NB4 (cell line): ENCODE measurements around the gene ZC3H13.

Source experiments
- CTCF ChIP-seq: IDR thresholded peaks from one replicate; pipeline ENCODE4 v1.5.1; 2012; ENCODE audit warnings: low read depth, low read length
- MAX ChIP-seq: IDR thresholded peaks from 2 replicates; pipeline ENCODE4 v1.6.1; 2011; ENCODE audit warnings: low read depth, low read length
- POLR2A ChIP-seq: IDR thresholded peaks from 2 replicates; pipeline ENCODE4 v1.6.1; 2011; ENCODE audit warnings: mild to moderate bottlenecking; ENCODE audit not compliant: insufficient read length; ENCODE audit errors: extremely low read depth

- no peak for TF ChIP-seq CTCF
- TF ChIP-seq POLR2A, result no peak
- TF ChIP-seq MAX, result no peak
These were observed 4.9 kb upstream of the ZC3H13 start for GRCh38 chr13:46057256-46058015.
